Measurements from ENCODE around the gene CELSR1. TPM values are rescaled to one million over a fixed set of nuclear protein-coding genes. Genes with fewer than 3 reads are reported as not detected.

CELSR1 gene
- total RNA-seq, 1 experiment from 2014 or later: 30.7 TPM

DNA sequence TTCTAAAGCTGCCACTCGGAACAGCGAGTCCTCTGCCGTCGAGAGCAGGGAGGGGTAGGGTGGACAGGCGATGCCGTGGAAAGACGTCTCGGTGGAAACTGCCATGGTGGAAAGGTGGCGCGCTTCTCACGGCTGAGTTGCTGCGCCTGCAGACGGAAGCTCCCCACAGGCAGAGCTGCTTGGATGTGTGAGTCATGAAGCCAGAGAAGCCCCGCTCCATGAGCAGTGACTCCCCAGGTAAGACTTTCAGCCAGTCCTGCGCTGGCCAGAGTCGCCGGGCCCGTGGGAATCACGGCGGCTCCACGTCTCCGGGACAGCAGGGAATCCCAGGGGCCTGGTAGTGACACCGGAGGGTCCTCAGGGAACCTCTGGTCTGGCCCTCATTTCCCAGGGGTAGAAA is 205.9 kb downstream of the CELSR1 start:
- intact Hi-C loops (cut with micrococcal nuclease; ENCODE audit: unreplicated experiment) (no loop called here), in situ Hi-C loops (cut with HindIII; ENCODE audit: low pct_unique_long_range_greater_than_20kb, low sequenced_read_pairs) (no loop called here)
- TF ChIP-seq TCF7L2 (IDR thresholded peaks at IDR 0.05; ENCODE audit: low read depth, low read length): no peak
- no peak for TF ChIP-seq SIN3A (IDR thresholded peaks at IDR 0.05; ENCODE audit: borderline replicate concordance, insufficient read depth, low read depth, low read length)
- TF ChIP-seq, protein P1, sequence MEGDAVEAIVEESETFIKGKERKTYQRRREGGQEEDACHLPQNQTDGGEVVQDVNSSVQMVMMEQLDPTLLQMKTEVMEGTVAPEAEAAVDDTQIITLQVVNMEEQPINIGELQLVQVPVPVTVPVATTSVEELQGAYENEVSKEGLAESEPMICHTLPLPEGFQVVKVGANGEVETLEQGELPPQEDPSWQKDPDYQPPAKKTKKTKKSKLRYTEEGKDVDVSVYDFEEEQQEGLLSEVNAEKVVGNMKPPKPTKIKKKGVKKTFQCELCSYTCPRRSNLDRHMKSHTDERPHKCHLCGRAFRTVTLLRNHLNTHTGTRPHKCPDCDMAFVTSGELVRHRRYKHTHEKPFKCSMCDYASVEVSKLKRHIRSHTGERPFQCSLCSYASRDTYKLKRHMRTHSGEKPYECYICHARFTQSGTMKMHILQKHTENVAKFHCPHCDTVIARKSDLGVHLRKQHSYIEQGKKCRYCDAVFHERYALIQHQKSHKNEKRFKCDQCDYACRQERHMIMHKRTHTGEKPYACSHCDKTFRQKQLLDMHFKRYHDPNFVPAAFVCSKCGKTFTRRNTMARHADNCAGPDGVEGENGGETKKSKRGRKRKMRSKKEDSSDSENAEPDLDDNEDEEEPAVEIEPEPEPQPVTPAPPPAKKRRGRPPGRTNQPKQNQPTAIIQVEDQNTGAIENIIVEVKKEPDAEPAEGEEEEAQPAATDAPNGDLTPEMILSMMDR (IDR thresholded peaks at IDR 0.05): no peak
- no peak for TF ChIP-seq POLR2AphosphoS5 (IDR thresholded peaks at IDR 0.05; ENCODE audit: low read depth, low read length)
- TF ChIP-seq, protein P2, sequence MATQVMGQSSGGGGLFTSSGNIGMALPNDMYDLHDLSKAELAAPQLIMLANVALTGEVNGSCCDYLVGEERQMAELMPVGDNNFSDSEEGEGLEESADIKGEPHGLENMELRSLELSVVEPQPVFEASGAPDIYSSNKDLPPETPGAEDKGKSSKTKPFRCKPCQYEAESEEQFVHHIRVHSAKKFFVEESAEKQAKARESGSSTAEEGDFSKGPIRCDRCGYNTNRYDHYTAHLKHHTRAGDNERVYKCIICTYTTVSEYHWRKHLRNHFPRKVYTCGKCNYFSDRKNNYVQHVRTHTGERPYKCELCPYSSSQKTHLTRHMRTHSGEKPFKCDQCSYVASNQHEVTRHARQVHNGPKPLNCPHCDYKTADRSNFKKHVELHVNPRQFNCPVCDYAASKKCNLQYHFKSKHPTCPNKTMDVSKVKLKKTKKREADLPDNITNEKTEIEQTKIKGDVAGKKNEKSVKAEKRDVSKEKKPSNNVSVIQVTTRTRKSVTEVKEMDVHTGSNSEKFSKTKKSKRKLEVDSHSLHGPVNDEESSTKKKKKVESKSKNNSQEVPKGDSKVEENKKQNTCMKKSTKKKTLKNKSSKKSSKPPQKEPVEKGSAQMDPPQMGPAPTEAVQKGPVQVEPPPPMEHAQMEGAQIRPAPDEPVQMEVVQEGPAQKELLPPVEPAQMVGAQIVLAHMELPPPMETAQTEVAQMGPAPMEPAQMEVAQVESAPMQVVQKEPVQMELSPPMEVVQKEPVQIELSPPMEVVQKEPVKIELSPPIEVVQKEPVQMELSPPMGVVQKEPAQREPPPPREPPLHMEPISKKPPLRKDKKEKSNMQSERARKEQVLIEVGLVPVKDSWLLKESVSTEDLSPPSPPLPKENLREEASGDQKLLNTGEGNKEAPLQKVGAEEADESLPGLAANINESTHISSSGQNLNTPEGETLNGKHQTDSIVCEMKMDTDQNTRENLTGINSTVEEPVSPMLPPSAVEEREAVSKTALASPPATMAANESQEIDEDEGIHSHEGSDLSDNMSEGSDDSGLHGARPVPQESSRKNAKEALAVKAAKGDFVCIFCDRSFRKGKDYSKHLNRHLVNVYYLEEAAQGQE (IDR thresholded peaks at IDR 0.05; ENCODE audit: insufficient read depth in 1 of 2, low read depth in 2 of 2, low read length in 1 of 2): no peak
- POLR2A ChIA-PET: no interaction called here
- H3K4me3 ChIP-seq (ENCODE audit: low read depth in 2 of 2, low read length in 2 of 2): no peak overlapping the region
- no TSS peak for BruUV-seq (replicated peaks)
- H3K9me3 ChIP-seq (ENCODE audit: control insufficient read depth, insufficient read depth, low read depth, low read length): no peaks in the 10 kb centered on the region
- CTCF ChIA-PET: no interaction called here
- H3K27ac ChIP-seq (ENCODE audit: low read length): no peak overlapping the region
- peaks cover 5% of the 10 kb centered on the region for H3K36me3 ChIP-seq (ENCODE audit: control insufficient read depth, insufficient read depth, low read length)
- H3K4me1 ChIP-seq (ENCODE audit: control insufficient read depth, insufficient read depth, low read length): no peaks in the 10 kb centered on the region; the same call in 1 of the 2 replicates
- H3K27me3 ChIP-seq (ENCODE audit: control insufficient read depth, insufficient read depth, low read length): no peaks in the 10 kb centered on the region
- DNase-seq (ENCODE audit: low read depth, low spot score) (no peak), ATAC-seq (no peak)

DNA sequence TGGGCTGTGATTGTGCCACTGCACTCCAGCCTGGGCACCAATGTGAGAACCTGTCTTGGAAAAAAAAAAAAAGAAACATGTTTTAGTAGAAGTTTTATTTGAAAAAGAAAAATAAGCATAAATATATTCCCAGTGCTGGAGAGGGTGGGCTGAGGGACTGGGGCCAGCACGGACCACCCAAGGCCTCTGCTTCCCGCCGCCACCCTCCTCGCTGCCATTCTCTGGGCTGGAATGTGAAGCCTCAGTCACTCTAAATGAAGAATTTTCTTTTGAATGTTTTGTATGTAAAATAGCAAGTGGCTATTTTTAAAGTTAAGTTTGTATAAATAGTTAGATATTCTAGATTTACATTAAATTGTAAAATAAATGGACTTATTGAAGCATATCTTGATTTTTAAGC is 207.0 kb downstream of the CELSR1 start:
- Histone ChIP-seq H3K36me3 (ENCODE audit: control insufficient read depth, insufficient read depth, low read length) (peaks cover 6% of the 10 kb centered on the region), H3K4me3 (ENCODE audit: low read depth in 2 of 2, low read length in 2 of 2) (no peak overlapping the region), H3K27ac (ENCODE audit: low read length) (no peak overlapping the region), H3K27me3 (ENCODE audit: control insufficient read depth, insufficient read depth, low read length) (no peaks in the 10 kb centered on the region), H3K9me3 (ENCODE audit: control insufficient read depth, insufficient read depth, low read depth, low read length) (no peaks in the 10 kb centered on the region), H3K4me1 (ENCODE audit: control insufficient read depth, insufficient read depth, low read length) (no peaks in the 10 kb centered on the region)
- TF ChIP-seq TCF7L2 (IDR thresholded peaks at IDR 0.05; ENCODE audit: low read depth, low read length) (no peak), POLR2AphosphoS5 (IDR thresholded peaks at IDR 0.05; ENCODE audit: low read depth, low read length) (no peak), SIN3A (IDR thresholded peaks at IDR 0.05; ENCODE audit: borderline replicate concordance, insufficient read depth, low read depth, low read length) (no peak)
- TF ChIP-seq, protein P2 (IDR thresholded peaks at IDR 0.05; ENCODE audit: insufficient read depth in 1 of 2, low read depth in 2 of 2, low read length in 1 of 2): no peak
- TF ChIP-seq, protein P1 (IDR thresholded peaks at IDR 0.05): no peak
- ATAC-seq (no peak), DNase-seq (ENCODE audit: low read depth, low spot score) (no peak)
- CTCF ChIA-PET: no interaction called here
- BruUV-seq (replicated peaks): no TSS peak
- in situ Hi-C loops (cut with HindIII; ENCODE audit: low pct_unique_long_range_greater_than_20kb, low sequenced_read_pairs) (no loop called here), intact Hi-C loops (cut with micrococcal nuclease; ENCODE audit: unreplicated experiment) (no loop called here)
- POLR2A ChIA-PET: no interaction called here
